ENCODE results near the gene GNPNAT1. TPM values are rescaled to one million over a fixed set of nuclear protein-coding genes. Genes with fewer than 3 reads are reported as not detected.

The GNPNAT1 gene
- total and polyA plus RNA-seq, 2 donors (not counting 1 experiment from before 2014, with no cell fraction given), result 2.1 to 7.8 TPM

GRCh38 chr14:52793061-52793460, 1.7 kb upstream of the GNPNAT1 start:
- no CpG with 5 or more reads among the region's 2 CpGs for WGBS (ENCODE audit: insufficient coverage)
- no peak overlapping the region for H3K27ac Mint-ChIP-seq
- CTCF ChIA-PET, result interaction anchor here (0.7 kb wide), 1 partner anchor 1382 kb away, joined by 5 read pairs; no protein-coding TSS in a partner anchor

GRCh38 chr14:52792097-52792415, 649 bp upstream of the GNPNAT1 start:
- Histone ChIP-seq H3K27me3 (replicated peaks in 1 of 4; ENCODE audit: control extremely low read depth in 1 of 4, control insufficient read depth in 3 of 4, insufficient read depth in 4 of 4, low read length in 3 of 4) (no peaks in the 10 kb centered on the region), H3K4me2 (replicated peaks; ENCODE audit: low read depth, low read length, poor library complexity, severe bottlenecking) (peak overlapping the region; percentile 96), H3K4me1 (ENCODE audit: control insufficient read depth in 2 of 2, insufficient read depth in 2 of 2, low read length in 2 of 2) (peaks cover 14 to 20% of the 10 kb centered on the region in 2 donors), H3K36me3 (replicated peaks in 1 of 2; ENCODE audit: control extremely low read depth in 1 of 2, control insufficient read depth in 1 of 2, extremely low read depth in 1 of 2, insufficient read depth in 2 of 2, low read length in 1 of 2) (no peaks in the 10 kb centered on the region), H3K27ac (ENCODE audit: low read length in 2 of 2) (peak overlapping the region; percentile 30 to 43), H3K4me3 (ENCODE audit: control extremely low read depth in 1 of 5, extremely low read depth in 1 of 5, insufficient read depth in 1 of 5, low read depth in 2 of 5, low read length in 4 of 5) (peak overlapping the region; percentile 37 to 85 (median 77)), H3K9me3 (ENCODE audit: control extremely low read depth in 1 of 3, control insufficient read depth in 2 of 3, insufficient read depth in 1 of 3, low read length in 2 of 3) (peaks cover 0 to 10% (median 0%) of the 10 kb centered on the region in 3 donors), H4K20me1 (ENCODE audit: control insufficient read depth, insufficient read depth, low read length, poor library complexity, severe bottlenecking) (no peaks in the 10 kb centered on the region), H2AFZ (ENCODE audit: insufficient read depth, low read depth, low read length, poor library complexity, severe bottlenecking) (peak overlapping the region; percentile 93), H3K79me2 (ENCODE audit: control insufficient read depth, insufficient read depth, low read length) (peaks cover 6% of the 10 kb centered on the region), H3K9ac (ENCODE audit: low read length) (peak overlapping the region; percentile 82)
- intact Hi-C loops (cut with micrococcal nuclease), result loop anchor here (5.0 kb wide), 1 partner anchor 1510 kb away; no protein-coding TSS in a partner anchor
- ATAC-seq (ENCODE audit: low read depth), result no peak
- TF ChIP-seq CTCF (IDR thresholded peaks at IDR 0.05), result no peak
- TF ChIP-seq EZH2 (IDR thresholded peaks at IDR 0.05; ENCODE audit: borderline replicate concordance, insufficient read depth, low read depth, low read length, poor library complexity, severe bottlenecking), result no peak
- CTCF ChIA-PET, result no interaction called here
- Mint-ChIP-seq H3K9me3 (ENCODE audit: insufficient read depth) (no peaks in the 10 kb centered on the region), H3K27me3 (no peaks in the 10 kb centered on the region), H3K4me1 (peaks cover 25% of the 10 kb centered on the region), H3K4me3 (peak overlapping the region; percentile 88), H3K27ac (peak overlapping the region; percentile 81)
- no peak for DNase-seq
- POLR2A ChIA-PET, result interaction anchor here (0.6 kb wide), 1 partner anchor 33 kb away, joined by 3 read pairs; no protein-coding TSS in a partner anchor
- 98% methylated on average over 7 of the region's 7 CpGs for WGBS (ENCODE audit: insufficient coverage)

More at GRCh38 chr14:52793061-52793460, 1.7 kb upstream of the GNPNAT1 start:
- POLR2A ChIA-PET, result no interaction called here
- H3K79me2 ChIP-seq (ENCODE audit: control insufficient read depth, insufficient read depth, low read length), result peaks cover 6% of the 10 kb centered on the region
- no peaks in the 10 kb centered on the region for H3K27me3 ChIP-seq (replicated peaks in 1 of 4; ENCODE audit: control extremely low read depth in 1 of 4, control insufficient read depth in 3 of 4, insufficient read depth in 4 of 4, low read length in 3 of 4)
- TF ChIP-seq EZH2 (IDR thresholded peaks at IDR 0.05; ENCODE audit: borderline replicate concordance, insufficient read depth, low read depth, low read length, poor library complexity, severe bottlenecking) (no peak), CTCF (IDR thresholded peaks at IDR 0.05) (no peak)
- ATAC-seq (ENCODE audit: low read depth) (no peak), DNase-seq (no peak)
- Mint-ChIP-seq H3K9me3 (ENCODE audit: insufficient read depth) (no peaks in the 10 kb centered on the region), H3K27me3 (no peaks in the 10 kb centered on the region), H3K4me1 (peaks cover 29% of the 10 kb centered on the region), H3K4me3 (no peak overlapping the region)
- no peak overlapping the region for H3K4me3 ChIP-seq (ENCODE audit: control extremely low read depth in 1 of 5, extremely low read depth in 1 of 5, insufficient read depth in 1 of 5, low read depth in 2 of 5, low read length in 4 of 5)
- no peak overlapping the region for H3K27ac ChIP-seq (ENCODE audit: low read length in 2 of 2)
- no peak overlapping the region for H2AFZ ChIP-seq (ENCODE audit: insufficient read depth, low read depth, low read length, poor library complexity, severe bottlenecking)
- intact Hi-C loops (cut with micrococcal nuclease), result loop anchor here (5.0 kb wide), 1 partner anchor 1511 kb away; no protein-coding TSS in a partner anchor
- no peak overlapping the region for H3K4me2 ChIP-seq (replicated peaks; ENCODE audit: low read depth, low read length, poor library complexity, severe bottlenecking)
- H4K20me1 ChIP-seq (ENCODE audit: control insufficient read depth, insufficient read depth, low read length, poor library complexity, severe bottlenecking), result no peaks in the 10 kb centered on the region
- no peaks in the 10 kb centered on the region for H3K36me3 ChIP-seq (replicated peaks in 1 of 2; ENCODE audit: control extremely low read depth in 1 of 2, control insufficient read depth in 1 of 2, extremely low read depth in 1 of 2, insufficient read depth in 2 of 2, low read length in 1 of 2)
- H3K9me3 ChIP-seq (ENCODE audit: control extremely low read depth in 1 of 3, control insufficient read depth in 2 of 3, insufficient read depth in 1 of 3, low read length in 2 of 3), result peaks cover 0 to 12% (median 0%) of the 10 kb centered on the region in 3 donors
- H3K4me1 ChIP-seq (ENCODE audit: control insufficient read depth in 2 of 2, insufficient read depth in 2 of 2, low read length in 2 of 2), result peaks cover 14 to 20% of the 10 kb centered on the region in 2 donors
- no peak overlapping the region for H3K9ac ChIP-seq (ENCODE audit: low read length)

All from B cell (primary cell).